HG02759 (cell line): Measurements from ENCODE around the gene RPS15A.
A peak's percentile ranks its signal among the peaks of the same experiment; 100 is the strongest.

ENCODE experiments used
- ATAC-seq: cut with Tn5 transposase; IDR thresholded peaks from one replicate; pipeline ENCODE4 v1.9.1; 2021; ENCODE audit warnings: mild to moderate bottlenecking, moderate library complexity; ENCODE audit not compliant: unreplicated experiment

The RPS15A gene

GRCh38 chr16:18789850-18790706 is at the start of gene RPS15A:
Gene RPS15A (minus strand): TSS chr16:18790334. CDS start chr16:18789113, 1,221 bp downstream.
- peak; percentile 93 for ATAC-seq

GRCh38 chr16:18839555-18839954 is 49.4 kb upstream of the RPS15A start:
- no peak for ATAC-seq

GRCh38 chr16:18836702-18837101 is 46.6 kb upstream of the RPS15A start:
- ATAC-seq, result no peak

GRCh38 chr16:18834864-18835263 is 44.7 kb upstream of the RPS15A start:
- ATAC-seq, result no peak

- no peak for ATAC-seq
These were observed 43.8 kb upstream of the RPS15A start for GRCh38 chr16:18833707-18834505.

GRCh38 chr16:18832613-18833012 is 42.5 kb upstream of the RPS15A start:
- ATAC-seq, result no peak

GRCh38 chr16:18832006-18832405 is 41.9 kb upstream of the RPS15A start:
- ATAC-seq, result no peak

- no peak for ATAC-seq
These were observed 39.1 kb upstream of the RPS15A start for GRCh38 chr16:18829251-18829650.

- ATAC-seq, result no peak
These were observed 37.8 kb upstream of the RPS15A start for GRCh38 chr16:18827890-18828289.

GRCh38 chr16:18816286-18816685 is 26.2 kb upstream of the RPS15A start:
- ATAC-seq, result no peak

GRCh38 chr16:18811925-18812324 is 21.8 kb upstream of the RPS15A start:
- ATAC-seq, result no peak

GRCh38 chr16:18809165-18809564 is 19.0 kb upstream of the RPS15A start:
- ATAC-seq, result no peak

- ATAC-seq, result no peak
These were observed 15.2 kb upstream of the RPS15A start for GRCh38 chr16:18805257-18805773.

GRCh38 chr16:18804540-18804939 is 14.4 kb upstream of the RPS15A start:
- no peak for ATAC-seq

GRCh38 chr16:18803569-18804462 is 13.7 kb upstream of the RPS15A start:
- ATAC-seq, result no peak

- ATAC-seq, result no peak
These were observed 12.7 kb upstream of the RPS15A start for GRCh38 chr16:18802767-18803343.

- ATAC-seq, result peak; percentile 96
These were observed 11.2 kb upstream of the RPS15A start, which contains the start of gene ARL6IP1 for GRCh38 chr16:18801145-18801972. Gene ARL6IP1 (minus strand): TSS chr16:18801549. CDS start chr16:18801466, 83 bp downstream.

- ATAC-seq, result no peak
These were observed 10.6 kb upstream of the RPS15A start for GRCh38 chr16:18800775-18801144.

- no peak for ATAC-seq
These were observed 10.2 kb upstream of the RPS15A start for GRCh38 chr16:18800293-18800692.
